ENCODE measurements around the gene SPINT1.

SPINT1 gene

DNA sequence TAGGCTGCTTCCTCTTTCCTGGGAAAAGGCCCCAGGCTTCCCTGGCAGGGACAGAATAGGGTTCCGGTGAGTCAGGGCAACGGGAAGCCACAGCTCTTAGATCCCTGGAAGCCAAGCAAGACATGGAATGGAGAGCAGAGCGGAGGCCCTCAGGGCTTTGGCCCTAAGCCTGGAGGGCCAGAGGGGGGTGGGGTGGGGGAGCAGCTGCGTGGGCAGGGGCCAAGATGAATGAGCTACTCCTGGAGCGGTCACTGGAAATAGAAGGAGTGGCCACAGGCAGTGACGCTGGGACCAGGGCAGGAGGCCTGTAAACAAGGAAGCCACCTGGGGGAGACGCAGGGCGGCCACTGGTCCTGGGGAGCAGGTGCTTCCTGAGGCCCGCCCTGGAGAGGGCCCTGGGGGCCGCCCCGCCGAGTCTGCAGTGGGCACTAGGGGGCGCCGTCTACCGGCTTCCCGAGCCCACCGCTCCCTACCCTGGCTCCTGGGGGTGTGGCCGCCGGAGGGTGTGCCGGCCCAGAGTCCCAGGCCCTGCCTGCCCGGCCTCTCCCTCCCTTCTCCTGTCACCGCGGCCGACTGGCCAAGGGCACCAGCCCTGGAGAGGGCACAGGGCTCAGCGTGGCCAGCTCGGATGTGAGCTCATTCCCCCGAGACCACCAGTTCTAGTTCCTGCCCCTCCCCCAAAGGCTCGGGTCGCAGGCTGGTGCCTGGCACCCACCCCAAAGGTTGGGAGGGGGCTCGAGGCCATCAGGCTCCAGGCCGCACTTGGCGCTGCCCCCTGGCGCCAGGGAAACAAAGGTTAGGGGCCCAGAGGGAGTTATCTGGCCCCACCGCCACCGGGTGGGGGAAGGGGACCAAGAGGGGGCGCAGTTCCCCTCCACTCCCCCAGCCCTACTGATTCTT lies 62.5 kb downstream of the SPINT1 start:
- H3K27ac ChIP-seq (ENCODE audit: low read depth, low read length) = peak overlapping the region; percentile 73
- no peaks in the 10 kb centered on the region for H3K27me3 ChIP-seq (ENCODE audit: insufficient read depth, low read length)
- peaks cover 10% of the 10 kb centered on the region; the same call in 1 of the 2 replicates for H3K36me3 ChIP-seq (ENCODE audit: insufficient read depth, low read length)
- peak overlapping the region; percentile 70 for H3K4me3 ChIP-seq (ENCODE audit: low read depth, low read length)
- H3K79me2 ChIP-seq (ENCODE audit: control insufficient read depth, insufficient read depth, low read length, unreplicated experiment) = peaks cover 2% of the 10 kb centered on the region
- no peak overlapping the region for H2AFZ ChIP-seq (ENCODE audit: low read length, unreplicated experiment)
- H3K4me1 ChIP-seq (ENCODE audit: control insufficient read depth, insufficient read depth, low read length, unreplicated experiment) = peaks cover 40% of the 10 kb centered on the region

DNA sequence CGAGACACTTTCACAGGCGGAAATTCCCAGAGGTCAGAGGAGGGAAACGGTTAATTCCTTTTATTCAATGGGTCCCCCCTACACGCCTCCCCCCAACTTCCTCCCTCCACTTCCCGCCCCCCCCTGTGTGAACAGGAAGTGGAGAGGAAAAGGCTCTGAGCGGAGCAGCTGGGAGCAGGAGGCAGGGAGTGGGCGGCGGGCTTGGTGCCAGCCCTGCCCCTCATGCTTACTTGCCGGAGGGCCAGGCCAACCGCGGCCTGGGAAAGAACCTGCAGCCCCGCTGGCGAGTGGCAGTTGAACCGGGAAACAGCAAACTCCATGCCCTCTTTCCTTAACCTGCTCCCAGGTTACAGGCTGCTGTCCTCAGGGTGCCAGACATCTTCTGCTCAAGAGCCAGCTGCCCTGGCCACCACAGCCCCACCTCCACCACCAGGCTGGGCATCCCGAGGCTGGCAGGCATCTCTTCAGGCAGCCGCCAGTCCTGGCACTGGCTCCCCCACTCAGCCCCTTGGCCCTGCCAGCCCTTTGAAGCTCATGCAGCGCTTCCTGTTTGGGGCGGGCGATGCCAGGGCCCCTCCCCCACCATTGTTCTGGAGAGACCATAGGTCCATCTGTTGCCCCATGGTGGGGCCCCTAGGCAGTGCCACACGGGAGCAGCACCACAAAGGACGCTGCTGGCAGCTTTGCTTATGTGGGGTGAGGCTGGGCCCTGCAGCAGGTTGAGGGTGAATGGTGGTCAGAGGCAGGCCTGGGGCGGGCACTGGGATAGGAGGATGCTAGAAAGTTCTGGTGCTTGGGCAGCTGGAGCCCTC lies 63.3 kb downstream of the SPINT1 start:
- Histone ChIP-seq H3K4me1 (ENCODE audit: control insufficient read depth, insufficient read depth, low read length, unreplicated experiment) (peaks cover 40% of the 10 kb centered on the region), H3K27me3 (ENCODE audit: insufficient read depth, low read length) (no peaks in the 10 kb centered on the region), H3K4me3 (ENCODE audit: low read depth, low read length) (peak overlapping the region; percentile 70), H3K36me3 (ENCODE audit: insufficient read depth, low read length) (peaks cover 10% of the 10 kb centered on the region; the same call in 1 of the 2 replicates), H3K79me2 (ENCODE audit: control insufficient read depth, insufficient read depth, low read length, unreplicated experiment) (no peaks in the 10 kb centered on the region), H3K27ac (ENCODE audit: low read depth, low read length) (peak overlapping the region; percentile 73), H2AFZ (ENCODE audit: low read length, unreplicated experiment) (no peak overlapping the region)
